A673 (cell line): ENCODE measurements around the gene FECH. TPM values are rescaled to one million over a fixed set of nuclear protein-coding genes. Genes with fewer than 3 reads are reported as not detected.

Source experiments
- Bru-seq: library from RNA; stranded (reverse); fragments of 400-500 nt; gene quantifications from one replicate; lab custom pipeline; 2021; lab: Mats Ljungman, UMichigan
- BruChase-seq, 2 experiments: library from RNA; stranded (reverse); fragments of 400-500 nt; gene quantifications; one replicate each; lab custom pipeline; 2021; lab: Mats Ljungman, UMichigan
- BruUV-seq: library from RNA; stranded (reverse); fragments of 400-500 nt; replicated peaks from 2 replicates; lab custom pipeline; 2021; lab: Mats Ljungman, UMichigan
- CTCF ChIA-PET: fragments of 300-600 bp; sonication (Branson Sonifier 250); formaldehyde crosslinking; loops from one replicate; lab custom pipeline; 2022; ENCODE audit warnings: antibody characterized with exemption; lab: Charles Lee
- POLR2A ChIA-PET: fragments of 300-600 bp; sonication (Branson Sonifier 250); formaldehyde crosslinking; loops from one replicate; lab custom pipeline; 2022; ENCODE audit warnings: antibody characterized with exemption; ENCODE audit not compliant: low non-redundant PET; lab: Charles Lee
- DNase-seq: peaks from one replicate; pipeline ENCODE4 v3.0.0-alpha.2; 2015; ENCODE audit warnings: low spot score
- H3K27ac ChIP-seq: fragments of 200-600 bp; sonication (generic); 2 replicates; pipeline ENCODE4 v1.5.1; 2016; ENCODE audit warnings: mixed run types, low read depth, mild to moderate bottlenecking, mixed read lengths, antibody characterized with exemption, low read length; ENCODE audit not compliant: poor library complexity, severe bottlenecking
- H3K27me3 ChIP-seq: fragments of 200-600 bp; sonication (generic); replicated peaks from 2 replicates; pipeline ENCODE4 v1.6.1; 2017; ENCODE audit warnings: mixed run types, low read depth, mild to moderate bottlenecking, mixed read lengths, antibody characterized with exemption, low read length; ENCODE audit not compliant: insufficient read depth, poor library complexity
- H3K36me3 ChIP-seq: fragments of 200-600 bp; sonication (generic); 2 replicates; pipeline ENCODE4 v1.6.1; 2016; ENCODE audit warnings: mixed run types, mild to moderate bottlenecking, mixed read lengths, antibody characterized with exemption, low read length; ENCODE audit not compliant: insufficient read depth, poor library complexity, severe bottlenecking
- H3K4me1 ChIP-seq: fragments of 200-600 bp; sonication (generic); 2 replicates; pipeline ENCODE4 v1.6.1; 2017; ENCODE audit warnings: mixed run types, mild to moderate bottlenecking, mixed read lengths, antibody characterized with exemption, low read length; ENCODE audit not compliant: insufficient read depth, poor library complexity, severe bottlenecking
- H3K4me3 ChIP-seq: fragments of 200-600 bp; sonication (generic); 2 replicates; pipeline ENCODE4 v1.5.1; 2016; ENCODE audit warnings: low read depth, mixed run types, mild to moderate bottlenecking, mixed read lengths, low read length; ENCODE audit not compliant: poor library complexity, severe bottlenecking
- H3K9me3 ChIP-seq: fragments of 200-600 bp; sonication (generic); 2 replicates; pipeline ENCODE4 v1.6.1; 2016; ENCODE audit warnings: mixed run types, low read depth, mild to moderate bottlenecking, mixed read lengths, antibody characterized with exemption, low read length; ENCODE audit not compliant: poor library complexity, severe bottlenecking
- CTCF ChIP-seq: fragments of 300-800, 200-600 bp; sonication (generic); conservative IDR thresholded peaks from 2 replicates; pipeline ENCODE4 v1.5.1; 2017; ENCODE audit warnings: low read depth, mild to moderate bottlenecking, antibody characterized with exemption, low read length, moderate library complexity, mixed read lengths
- EZH2 ChIP-seq: fragments of 200-600 bp; sonication (generic); IDR thresholded peaks from 2 replicates; pipeline ENCODE4 v1.6.1; 2017; ENCODE audit warnings: borderline replicate concordance, low read depth, mild to moderate bottlenecking, mixed read lengths, antibody characterized with exemption, low read length; ENCODE audit not compliant: poor library complexity, severe bottlenecking
- intact Hi-C: fragments of 100-400 bp; cut with micrococcal nuclease; formaldehyde crosslinking; loops from one replicate; pipeline ENCODE4 v1.10.0; 2022; ENCODE audit not compliant: unreplicated experiment
- long read RNA-seq: library from polyadenylated mRNA; stranded (forward); transcript quantifications from one replicate; pipeline ENCODE4 v2.0.0, GENCODE V29; 2022
- total RNA-seq: library from RNA; stranded (reverse); gene quantifications from 2 replicates; pipeline ENCODE4 v1.2.3, GENCODE V29; 2021

The FECH gene
- 65.4 and 73.7 TPM in 2 replicates for total RNA-seq
- Bru-seq, nascent RNA = percentile 75 among the genes with signal in this experiment
- percentile 78 among the genes with signal in this experiment for BruChase-seq, experiment 1, labeled RNA remaining after a 2-hour chase
- percentile 81 among the genes with signal in this experiment for BruChase-seq, experiment 2, labeled RNA remaining after a 6-hour chase
- long read RNA-seq, transcript FECH-202 (11 exons, 2,526 nt) = minor isoform, 9 of 138 reads
- long read RNA-seq, transcript FECH-201 (11 exons, 3,853 nt) = major isoform, 88 of 138 reads
- long read RNA-seq, partial matches to known transcripts = 16 of 138 reads
- long read RNA-seq, other reads (novel, unspliced or antisense) = 24 of 138 reads

- H3K4me1 ChIP-seq = peaks cover 14% of the 10 kb centered on the region
- intact Hi-C loops = no loop called here
- H3K27me3 ChIP-seq = no peaks in the 10 kb centered on the region
- H3K27ac ChIP-seq = peak within 1 kb of the TSS; percentile 85
- TF ChIP-seq CTCF (no peak), EZH2 (no peak)
- POLR2A ChIA-PET = no interaction called here
- peak; percentile 62 for DNase-seq
- H3K36me3 ChIP-seq = no peaks in the 10 kb centered on the region
- H3K4me3 ChIP-seq = peak within 1 kb of the TSS; percentile 89
- CTCF ChIA-PET = no interaction called here
- BruUV-seq = no TSS peak
- no peaks in the 10 kb centered on the region for H3K9me3 ChIP-seq
Measured at GRCh38 chr18:57586251-57587049, at the start of gene FECH. Gene FECH, minus strand, starts transcription at chr18:57586702. Its CDS starts 82 bp downstream, at chr18:57586620.

GRCh38 chr18:57635003-57635822, 48.7 kb upstream of the FECH start:
- peak; percentile 57 for DNase-seq
- TF ChIP-seq CTCF (no peak), EZH2 (no peak)
- ChIA-PET CTCF (no interaction called here), POLR2A (interaction anchor here (0.7 to 1.1 kb wide), 2 partner anchors 15 to 33 kb away, joined by 3 to 9 read pairs; no protein-coding TSS in a partner anchor)
- Histone ChIP-seq H3K4me3 (no peak overlapping the region), H3K27ac (peak overlapping the region; percentile 57), H3K27me3 (no peaks in the 10 kb centered on the region), H3K4me1 (peaks cover 23% of the 10 kb centered on the region), H3K9me3 (no peaks in the 10 kb centered on the region), H3K36me3 (no peaks in the 10 kb centered on the region)
- intact Hi-C loops = no loop called here
- no TSS peak for BruUV-seq

- intact Hi-C loops = loop anchor here (2.0 to 5.0 kb wide), 2 partner anchors 151 to 225 kb away; no protein-coding TSS in a partner anchor
- no peak for DNase-seq
- no TSS peak for BruUV-seq
- Histone ChIP-seq H3K36me3 (no peaks in the 10 kb centered on the region), H3K4me3 (peak overlapping the region; percentile 60), H3K9me3 (no peaks in the 10 kb centered on the region), H3K27ac (peak overlapping the region; percentile 80), H3K4me1 (peaks cover 39% of the 10 kb centered on the region), H3K27me3 (no peaks in the 10 kb centered on the region)
- CTCF ChIA-PET = no interaction called here
- POLR2A ChIA-PET = no interaction called here
- TF ChIP-seq CTCF (no peak), EZH2 (no peak)
Measured at GRCh38 chr18:57631697-57632096, 45.2 kb upstream of the FECH start.
